Left lung (tissue), 10 donors: ENCODE data around the gene KCNAB1. TPM values are rescaled to one million over a fixed set of nuclear protein-coding genes. Genes with fewer than 3 reads are reported as not detected.

Experiments used
- ATAC-seq: fragments of 200-7000 bp; cut with Tn5 transposase; one replicate; pipeline ENCODE4 v1.9.1; 2020; ENCODE audit warnings: moderate library complexity
- DNase-seq, 4 donors: peaks; one replicate each; pipeline ENCODE4 v3.0.0-alpha.2; 2013 to 2020
- H3K27ac ChIP-seq, 2 donors: fragments of 200-600 bp; sonication (generic) in 1 of 2; one replicate each; pipeline versions ENCODE4 v1.5.0 to v1.8.0; 2020 to 2021
- H3K27me3 ChIP-seq, 2 donors: fragments of 200-600 bp; sonication (generic) in 1 of 2; one replicate each; pipeline versions ENCODE4 v1.5.0 to v1.8.0; 2020 to 2021
- H3K36me3 ChIP-seq, 2 donors: fragments of 200-600 bp; sonication (generic) in 1 of 2; one replicate each; pipeline versions ENCODE4 v1.5.0 to v1.8.0; 2020 to 2021
- H3K4me1 ChIP-seq, 2 donors: fragments of 200-600 bp; one replicate each; pipeline ENCODE4 v1.8.0; 2021
- H3K4me3 ChIP-seq, 2 donors: fragments of 200-600 bp; sonication (generic) in 1 of 2; one replicate each; pipeline versions ENCODE4 v1.5.0 to v1.8.0; 2020 to 2021; ENCODE audit warnings: mild to moderate bottlenecking in 1 of 2
- H3K9me3 ChIP-seq, 2 donors: fragments of 200-600 bp; sonication (generic) in 1 of 2; one replicate each; pipeline versions ENCODE4 v1.5.0 to v1.8.0; 2020 to 2021
- intact Hi-C, 2 donors: fragments of 100-400 bp; cut with DNase I; formaldehyde crosslinking; loops; one replicate each; pipeline versions ENCODE4 v1.11.2 to v1.14.2; 2022
- polyA plus RNA-seq, 6 donors: library from polyadenylated mRNA; unstranded; fragments of 120-200 nt; gene quantifications; one replicate each; pipeline ENCODE4 v1.2.1, GENCODE V29; 2013; ENCODE audit not compliant: insufficient read length in 6 of 6
- total RNA-seq, 2 donors: library from RNA; stranded (reverse); fragmentation: NEBNext Ultra II Directional; extraction: Animal tissue kit (Norgen Biotek cat#: 25700); gene quantifications; one replicate each; pipeline ENCODE4 v1.2.1, GENCODE V29; 2021
- TF ChIP-seq, protein P1 (sequence below), 2 donors: fragments of 200-600 bp; sonication (generic) in 1 of 2; IDR thresholded peaks; one replicate each; pipeline versions ENCODE4 v1.5.0 to v1.8.0; 2021; ENCODE audit warnings: antibody characterized with exemption in 2 of 2
- donor health status: DM: no; HTN: yes; CAD: no.
- donor health status: DM: no; HTN: no; CAD: no.

The KCNAB1 gene
- total and polyA plus RNA-seq, 8 donors, result 0.58 to 1.7 (median 1.5) TPM

DNA sequence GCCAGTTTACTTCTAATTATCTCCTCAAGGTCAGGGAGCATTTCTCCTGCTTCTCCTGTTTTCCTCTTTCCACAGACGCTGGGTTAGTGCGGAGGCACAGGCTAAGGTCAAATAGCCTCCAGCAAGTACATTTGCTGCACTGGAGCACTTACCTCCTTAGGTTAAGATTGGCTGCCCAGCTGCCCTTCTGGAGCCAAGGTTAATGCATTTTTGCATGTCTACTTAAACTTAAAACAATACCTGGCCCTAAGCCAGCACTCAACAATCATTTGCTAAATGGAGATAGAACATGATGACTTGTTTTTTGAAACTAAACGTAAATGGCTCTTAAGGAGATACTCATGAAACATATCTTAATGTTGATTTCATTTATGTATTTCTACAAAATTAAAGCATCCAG lies 351.1 kb downstream of the KCNAB1 start:
- H3K4me3 ChIP-seq, result no peak overlapping the region
- H3K27me3 ChIP-seq, result peaks cover 0 to 6% of the 10 kb centered on the region in 2 donors
- intact Hi-C loops, result no loop called here
- H3K36me3 ChIP-seq, result no peaks in the 10 kb centered on the region
- TF ChIP-seq, protein P1, sequence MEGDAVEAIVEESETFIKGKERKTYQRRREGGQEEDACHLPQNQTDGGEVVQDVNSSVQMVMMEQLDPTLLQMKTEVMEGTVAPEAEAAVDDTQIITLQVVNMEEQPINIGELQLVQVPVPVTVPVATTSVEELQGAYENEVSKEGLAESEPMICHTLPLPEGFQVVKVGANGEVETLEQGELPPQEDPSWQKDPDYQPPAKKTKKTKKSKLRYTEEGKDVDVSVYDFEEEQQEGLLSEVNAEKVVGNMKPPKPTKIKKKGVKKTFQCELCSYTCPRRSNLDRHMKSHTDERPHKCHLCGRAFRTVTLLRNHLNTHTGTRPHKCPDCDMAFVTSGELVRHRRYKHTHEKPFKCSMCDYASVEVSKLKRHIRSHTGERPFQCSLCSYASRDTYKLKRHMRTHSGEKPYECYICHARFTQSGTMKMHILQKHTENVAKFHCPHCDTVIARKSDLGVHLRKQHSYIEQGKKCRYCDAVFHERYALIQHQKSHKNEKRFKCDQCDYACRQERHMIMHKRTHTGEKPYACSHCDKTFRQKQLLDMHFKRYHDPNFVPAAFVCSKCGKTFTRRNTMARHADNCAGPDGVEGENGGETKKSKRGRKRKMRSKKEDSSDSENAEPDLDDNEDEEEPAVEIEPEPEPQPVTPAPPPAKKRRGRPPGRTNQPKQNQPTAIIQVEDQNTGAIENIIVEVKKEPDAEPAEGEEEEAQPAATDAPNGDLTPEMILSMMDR (IDR thresholded peaks at IDR 0.05), result no peak
- DNase-seq (no peak), ATAC-seq (no peak)
- H3K27ac ChIP-seq, result no peak overlapping the region
- no peaks in the 10 kb centered on the region for H3K9me3 ChIP-seq
- no peaks in the 10 kb centered on the region for H3K4me1 ChIP-seq

DNA sequence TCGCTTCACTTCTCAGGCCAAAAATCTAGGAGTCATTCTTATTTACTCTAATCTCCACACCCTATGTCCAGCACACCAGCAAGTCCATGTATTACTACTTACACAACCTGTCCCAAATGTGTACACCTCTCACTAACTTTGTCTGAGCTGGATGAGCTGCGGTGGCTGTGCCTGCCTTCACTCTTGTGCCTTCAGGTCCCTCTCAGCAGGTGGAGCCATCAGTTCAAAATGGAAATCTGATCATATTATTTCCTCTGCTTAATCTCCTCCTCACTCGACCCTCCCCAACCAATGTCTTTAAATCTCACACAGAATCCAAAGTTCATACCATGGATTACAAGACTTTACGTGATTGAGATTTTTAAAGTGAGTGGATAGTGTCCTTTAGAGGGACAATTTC lies 351.8 kb downstream of the KCNAB1 start:
- no peak overlapping the region for H3K27ac ChIP-seq
- ATAC-seq (no peak), DNase-seq (no peak)
- no peaks in the 10 kb centered on the region for H3K4me1 ChIP-seq
- H3K36me3 ChIP-seq, result no peaks in the 10 kb centered on the region
- intact Hi-C loops, result no loop called here
- H3K4me3 ChIP-seq, result no peak overlapping the region
- TF ChIP-seq, protein P1 (IDR thresholded peaks at IDR 0.05), result no peak
- no peaks in the 10 kb centered on the region for H3K9me3 ChIP-seq
- peaks cover 3 to 6% of the 10 kb centered on the region in 2 donors for H3K27me3 ChIP-seq

DNA sequence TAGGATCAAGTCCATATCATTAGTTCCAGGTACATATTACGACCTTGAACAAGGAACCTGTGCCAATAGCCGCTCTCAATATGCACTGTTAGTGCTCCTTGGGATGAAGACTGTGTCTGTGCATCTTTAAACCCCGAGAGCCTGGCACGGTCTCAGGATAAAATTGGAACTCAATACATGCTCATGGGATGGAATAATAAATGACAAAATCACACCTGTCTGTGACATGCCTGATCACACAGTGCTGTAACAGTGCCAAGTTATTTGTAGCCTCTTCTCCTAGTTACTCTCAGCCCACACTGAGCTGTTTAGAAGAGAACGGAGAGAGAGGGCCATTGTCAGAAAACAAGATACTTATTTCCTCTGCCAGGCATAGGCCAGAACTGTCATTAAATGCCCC lies 352.3 kb downstream of the KCNAB1 start:
- TF ChIP-seq, protein P1 (IDR thresholded peaks at IDR 0.05), result no peak
- Histone ChIP-seq H3K4me3 (no peak overlapping the region), H3K9me3 (no peaks in the 10 kb centered on the region), H3K27ac (no peak overlapping the region), H3K27me3 (peaks cover 3 to 6% of the 10 kb centered on the region in 2 donors), H3K36me3 (no peaks in the 10 kb centered on the region), H3K4me1 (no peaks in the 10 kb centered on the region)
- no peak for DNase-seq
- no peak for ATAC-seq
- intact Hi-C loops, result no loop called here

DNA sequence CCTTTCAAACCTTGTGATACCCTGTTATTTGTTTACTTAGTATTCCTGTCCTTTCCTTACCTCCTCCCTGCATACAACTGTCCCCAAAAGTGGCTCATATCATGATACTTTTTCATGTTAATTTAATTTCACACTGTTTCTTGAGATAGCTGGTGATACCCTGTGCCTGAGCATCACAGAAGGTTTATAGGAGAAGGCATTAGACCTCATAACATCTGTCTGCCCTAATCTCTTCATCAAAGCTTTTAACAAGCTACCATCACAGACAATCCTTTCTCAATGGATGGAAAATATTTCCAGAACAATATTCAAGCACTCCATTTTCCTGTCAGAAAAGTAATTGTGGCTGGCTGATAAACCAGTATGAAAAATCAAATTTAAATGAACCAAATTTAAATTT lies 353.0 kb downstream of the KCNAB1 start:
- no peak overlapping the region for H3K4me3 ChIP-seq
- no peak for ATAC-seq
- intact Hi-C loops, result no loop called here
- TF ChIP-seq, protein P1 (IDR thresholded peaks at IDR 0.05), result no peak
- no peaks in the 10 kb centered on the region for H3K9me3 ChIP-seq
- H3K4me1 ChIP-seq, result no peaks in the 10 kb centered on the region
- DNase-seq, result no peak
- no peak overlapping the region for H3K27ac ChIP-seq
- H3K27me3 ChIP-seq, result peaks cover 3 to 6% of the 10 kb centered on the region in 2 donors
- no peaks in the 10 kb centered on the region for H3K36me3 ChIP-seq

DNA sequence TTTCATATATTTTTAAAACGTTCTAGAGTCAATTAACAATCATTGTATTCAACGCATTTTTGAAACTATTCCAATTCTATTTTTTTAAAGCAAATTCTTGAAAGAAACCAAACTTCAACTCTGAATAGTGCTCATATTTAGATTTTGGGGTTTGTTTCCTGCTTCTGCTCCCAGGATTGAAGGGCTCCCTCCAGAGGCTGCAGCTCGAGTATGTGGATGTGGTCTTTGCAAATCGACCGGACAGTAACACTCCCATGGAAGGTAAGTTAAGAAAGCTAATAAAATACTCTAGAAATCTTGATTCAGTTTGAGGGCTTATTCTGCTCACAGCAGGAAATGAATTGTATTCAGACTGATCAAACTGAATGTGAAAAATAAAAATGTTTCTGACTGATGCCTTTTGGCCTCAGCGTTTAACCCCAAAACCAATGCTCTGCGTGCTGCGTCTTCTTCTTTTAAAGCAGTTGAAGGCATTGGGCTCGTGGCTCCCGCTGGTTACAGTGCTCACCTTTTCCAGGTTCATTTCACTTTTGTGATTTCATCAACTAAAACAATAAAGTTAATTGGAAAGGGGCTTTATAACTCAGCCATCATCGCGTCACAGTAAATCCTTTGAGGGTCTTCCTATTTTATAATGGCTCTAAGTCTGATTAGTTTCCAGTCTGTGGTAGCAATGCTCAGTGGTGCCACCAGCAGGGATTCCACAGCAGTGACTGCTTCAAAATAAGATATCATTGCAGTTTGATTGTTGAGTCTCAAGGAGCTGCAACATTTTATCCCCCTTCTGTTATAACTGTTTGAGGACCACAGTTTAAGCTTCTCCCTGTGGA lies 354.4 kb downstream of the KCNAB1 start:
- H3K27ac ChIP-seq, result no peak overlapping the region
- no peaks in the 10 kb centered on the region for H3K36me3 ChIP-seq
- intact Hi-C loops, result no loop called here
- DNase-seq (no peak), ATAC-seq (no peak)
- H3K4me1 ChIP-seq, result no peaks in the 10 kb centered on the region
- H3K9me3 ChIP-seq, result no peaks in the 10 kb centered on the region
- H3K4me3 ChIP-seq, result no peak overlapping the region
- TF ChIP-seq, protein P1 (IDR thresholded peaks at IDR 0.05), result peak in 1 of 2 donors; percentile 14
- peaks cover 3 to 10% of the 10 kb centered on the region in 2 donors for H3K27me3 ChIP-seq
